GM15510 (cell line): Measurements from ENCODE around the gene AATF.

ENCODE experiments used
- POLR2A ChIP-seq: IDR thresholded peaks from 3 replicates; pipeline ENCODE4 v1.6.1; 2011; ENCODE audit warnings: borderline replicate concordance; ENCODE audit not compliant: insufficient read length; ENCODE audit errors: extremely low read depth

Gene AATF

GRCh38 chr17:36934692-36935630 is 13.8 kb upstream of the AATF start:
- no peak for TF ChIP-seq POLR2A

- TF ChIP-seq POLR2A = no peak
These were observed 12.9 kb upstream of the AATF start for GRCh38 chr17:36935671-36936454.

- no peak for TF ChIP-seq POLR2A
These were observed 12.2 kb upstream of the AATF start for GRCh38 chr17:36936455-36937000.

GRCh38 chr17:36937001-36937958 is 11.5 kb upstream of the AATF start, which contains the start of gene LHX1:
TSS of gene LHX1 (plus strand) at chr17:36937475. CDS start at chr17:36938198, 723 bp downstream.
- TF ChIP-seq POLR2A = no peak

- no peak for TF ChIP-seq POLR2A
These were observed 10.7 kb upstream of the AATF start for GRCh38 chr17:36937959-36938565.

- TF ChIP-seq POLR2A = no peak
These were observed 10.1 kb upstream of the AATF start for GRCh38 chr17:36938566-36939051.

- no peak for TF ChIP-seq POLR2A
These were observed 9.5 kb upstream of the AATF start for GRCh38 chr17:36939052-36939801.

GRCh38 chr17:36939802-36940312 is 8.9 kb upstream of the AATF start:
- no peak for TF ChIP-seq POLR2A

- TF ChIP-seq POLR2A = no peak
These were observed 8.2 kb upstream of the AATF start for GRCh38 chr17:36940313-36941264.

GRCh38 chr17:36941265-36942010 is 7.3 kb upstream of the AATF start:
- no peak for TF ChIP-seq POLR2A
